Mesothelial cell of epicardium (in vitro differentiated cells): Measurements from ENCODE around the gene PCSK6. TPM values are rescaled to one million over a fixed set of nuclear protein-coding genes. Genes with fewer than 3 reads are reported as not detected.

Experiments
- DNase-seq, 2 experiments: peaks; one replicate each; pipeline ENCODE4 v3.0.0; 2021; ENCODE audit warnings: low spot score in 2 of 2; ENCODE audit not compliant: unreplicated experiment in 2 of 2
- H3K27ac Mint-ChIP-seq: 2 replicates; pipeline ENCODE4 v1.8.0; 2021; ENCODE audit warnings: mixed read lengths
- H3K27me3 Mint-ChIP-seq: 2 replicates; pipeline ENCODE4 v1.8.0; 2021; ENCODE audit warnings: low read depth, mixed read lengths
- H3K36me3 Mint-ChIP-seq: 2 replicates; pipeline ENCODE4 v1.8.0; 2021; ENCODE audit warnings: mixed read lengths
- H3K4me1 Mint-ChIP-seq: 2 replicates; pipeline ENCODE4 v1.8.0; 2021; ENCODE audit warnings: mixed read lengths
- H3K4me3 Mint-ChIP-seq: 2 replicates; pipeline ENCODE4 v1.8.0; 2021; ENCODE audit warnings: mild to moderate bottlenecking, moderate library complexity, mixed read lengths
- H3K9me3 Mint-ChIP-seq: 2 replicates; pipeline ENCODE4 v1.8.0; 2021; ENCODE audit warnings: mixed read lengths
- CTCF ChIP-seq: fragments of 200-600 bp; sonication (generic); IDR thresholded peaks from one replicate; pipeline ENCODE4 v1.5.0; 2021; ENCODE audit warnings: antibody characterized with exemption; ENCODE audit not compliant: unreplicated experiment
- total RNA-seq: library from RNA; stranded (reverse); gene quantifications from 3 replicates; pipeline ENCODE4 v1.2.1, GENCODE V29; 2021

The PCSK6 gene
- total RNA-seq, 1 donor from 2014 or later, result 4.5 TPM

GRCh38 chr15:101432982-101433381 lies 56.5 kb downstream of the PCSK6 start:
- Mint-ChIP-seq H3K36me3 (no peaks in the 10 kb centered on the region), H3K27ac (no peak overlapping the region), H3K4me3 (no peak overlapping the region), H3K4me1 (no peaks in the 10 kb centered on the region), H3K9me3 (no peaks in the 10 kb centered on the region), H3K27me3 (peaks cover 37% of the 10 kb centered on the region)
- no peak for DNase-seq
- TF ChIP-seq CTCF, result no peak

- Mint-ChIP-seq H3K27ac (no peak overlapping the region), H3K9me3 (no peaks in the 10 kb centered on the region), H3K4me1 (no peaks in the 10 kb centered on the region), H3K4me3 (no peak overlapping the region), H3K27me3 (peaks cover 35% of the 10 kb centered on the region), H3K36me3 (no peaks in the 10 kb centered on the region)
- no peak for TF ChIP-seq CTCF
- no peak for DNase-seq
Observed at GRCh38 chr15:101431748-101432147, 57.8 kb downstream of the PCSK6 start.

- Mint-ChIP-seq H3K4me3 (no peak overlapping the region), H3K36me3 (no peaks in the 10 kb centered on the region), H3K4me1 (no peaks in the 10 kb centered on the region), H3K27ac (no peak overlapping the region), H3K9me3 (no peaks in the 10 kb centered on the region), H3K27me3 (peaks cover 35% of the 10 kb centered on the region)
- TF ChIP-seq CTCF, result no peak
- DNase-seq, result no peak
Observed at GRCh38 chr15:101431301-101431700, 58.2 kb downstream of the PCSK6 start.

- no peak overlapping the region for H3K4me3 Mint-ChIP-seq
- H3K27me3 Mint-ChIP-seq, result peaks cover 22% of the 10 kb centered on the region
Observed at GRCh38 chr15:101429646-101430045, 59.9 kb downstream of the PCSK6 start.

GRCh38 chr15:101429191-101429590 lies 60.3 kb downstream of the PCSK6 start:
- peaks cover 20% of the 10 kb centered on the region for H3K27me3 Mint-ChIP-seq
- DNase-seq, result no peak
- H3K4me3 Mint-ChIP-seq, result no peak overlapping the region
- TF ChIP-seq CTCF, result no peak
- H3K36me3 Mint-ChIP-seq, result no peaks in the 10 kb centered on the region
- no peaks in the 10 kb centered on the region for H3K9me3 Mint-ChIP-seq
- H3K27ac Mint-ChIP-seq, result no peak overlapping the region
- H3K4me1 Mint-ChIP-seq, result no peaks in the 10 kb centered on the region

More at GRCh38 chr15:101429646-101430045, 59.9 kb downstream of the PCSK6 start:
- Mint-ChIP-seq H3K9me3 (no peaks in the 10 kb centered on the region), H3K36me3 (no peaks in the 10 kb centered on the region), H3K27ac (no peak overlapping the region), H3K4me1 (no peaks in the 10 kb centered on the region)
- DNase-seq, result no peak
- TF ChIP-seq CTCF, result no peak

- TF ChIP-seq CTCF, result no peak
- Mint-ChIP-seq H3K27ac (no peak overlapping the region), H3K27me3 (peaks cover 19% of the 10 kb centered on the region), H3K36me3 (no peaks in the 10 kb centered on the region), H3K4me3 (no peak overlapping the region), H3K4me1 (no peaks in the 10 kb centered on the region), H3K9me3 (no peaks in the 10 kb centered on the region)
- no peak for DNase-seq
Observed at GRCh38 chr15:101428758-101429157, 60.7 kb downstream of the PCSK6 start.
